Measurements from ENCODE around the gene ANKRD34A. TPM values are rescaled to one million over a fixed set of nuclear protein-coding genes. Genes with fewer than 3 reads are reported as not detected.

The ANKRD34A gene
- total and polyA plus RNA-seq, 2 of the 13 experiments (the other 11 are each of a cell fraction or from before 2014, with no cell fraction given), result 0.05 to 0.07 TPM

GRCh38 chr1:145962157-145963102 lies 1.9 kb downstream of the ANKRD34A start (continued):
- TF ChIP-seq ZNF382 (CRISPR knock-in tag; IDR thresholded peaks at IDR 0.05; ENCODE audit: borderline replicate concordance) (no peak), NKX3-1 (CRISPR knock-in tag; IDR thresholded peaks at IDR 0.05) (no peak), ZNF792 (CRISPR knock-in tag; IDR thresholded peaks at IDR 0.05) (no peak), YY1 (IDR thresholded peaks at IDR 0.05; ENCODE audit: insufficient read depth, insufficient replicate concordance, low read depth, low read length) (no peak), PTBP1 (IDR thresholded peaks at IDR 0.05; ENCODE audit: low read depth, low read length, poor library complexity, severe bottlenecking) (no peak)
- TF ChIP-seq, protein P1, sequence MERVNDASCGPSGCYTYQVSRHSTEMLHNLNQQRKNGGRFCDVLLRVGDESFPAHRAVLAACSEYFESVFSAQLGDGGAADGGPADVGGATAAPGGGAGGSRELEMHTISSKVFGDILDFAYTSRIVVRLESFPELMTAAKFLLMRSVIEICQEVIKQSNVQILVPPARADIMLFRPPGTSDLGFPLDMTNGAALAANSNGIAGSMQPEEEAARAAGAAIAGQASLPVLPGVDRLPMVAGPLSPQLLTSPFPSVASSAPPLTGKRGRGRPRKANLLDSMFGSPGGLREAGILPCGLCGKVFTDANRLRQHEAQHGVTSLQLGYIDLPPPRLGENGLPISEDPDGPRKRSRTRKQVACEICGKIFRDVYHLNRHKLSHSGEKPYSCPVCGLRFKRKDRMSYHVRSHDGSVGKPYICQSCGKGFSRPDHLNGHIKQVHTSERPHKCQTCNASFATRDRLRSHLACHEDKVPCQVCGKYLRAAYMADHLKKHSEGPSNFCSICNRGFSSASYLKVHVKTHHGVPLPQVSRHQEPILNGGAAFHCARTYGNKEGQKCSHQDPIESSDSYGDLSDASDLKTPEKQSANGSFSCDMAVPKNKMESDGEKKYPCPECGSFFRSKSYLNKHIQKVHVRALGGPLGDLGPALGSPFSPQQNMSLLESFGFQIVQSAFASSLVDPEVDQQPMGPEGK (CRISPR knock-in tag; IDR thresholded peaks at IDR 0.05), result 0 out of 2 replicates have a peak, but pooled peaks have one; percentile 6

GRCh38 chr1:145961425-145962156 lies 2.8 kb downstream of the ANKRD34A start:
- Histone ChIP-seq H3K36me3 (replicated peaks in 1 of 2; ENCODE audit: control insufficient read depth in 1 of 2, insufficient read depth in 2 of 2, low read length in 2 of 2) (no peaks in the 10 kb centered on the region), H3K9ac (ENCODE audit: insufficient read depth, low read depth, low read length) (peak overlapping the region; percentile 62), H3K4me3 (replicated peaks in 1 of 3; ENCODE audit: insufficient read depth in 1 of 3, low read depth in 2 of 3, low read length in 3 of 3) (peak overlapping the region; percentile 60 to 91 (median 68)), H3K27ac (ENCODE audit: extremely low read length, insufficient read depth, low read length) (no peak overlapping the region), H3K27me3 (ENCODE audit: control insufficient read depth in 1 of 2, insufficient read depth in 2 of 2, low read length in 2 of 2) (peaks cover 0 to 30% of the 10 kb centered on the region in 2 experiments; a peak in 3 of 5 replicates), H3K4me2 (ENCODE audit: low read depth, low read length) (peak overlapping the region; percentile 99), H3K4me1 (ENCODE audit: insufficient read depth, low read length) (peaks cover 60% of the 10 kb centered on the region), H3K79me2 (ENCODE audit: insufficient read depth, low read length) (peaks cover 8% of the 10 kb centered on the region), H2AFZ (ENCODE audit: low read length) (no peak overlapping the region), H4K20me1 (ENCODE audit: insufficient read depth, low read length) (no peaks in the 10 kb centered on the region), H3K9me3 (ENCODE audit: low read length) (no peaks in the 10 kb centered on the region)
- DNase-seq (ENCODE audit: low spot score), result no peak
- CTCF ChIA-PET (ENCODE audit: low intra/inter-chr PET ratio, low total read pairs), result no interaction called here
- BruUV-seq (replicated peaks), result no TSS peak
- in situ Hi-C loops (cut with HindIII; ENCODE audit: extremely low pct_ligation_motif_present, low pct_unique_long_range_greater_than_20kb), result loop anchor here (5.0 kb wide), 1 partner anchor 34 kb away; the partner anchor contains the start of gene RBM8A
- ATAC-seq, result no peak
- WGBS (ENCODE audit: low lambda C conversion rate), result under 1% methylated on average over 19 of the region's 57 CpGs
- no peak for FAIRE-seq
- intact Hi-C loops (cut with micrococcal nuclease; ENCODE audit: unreplicated experiment), result loop anchor here (5.0 kb wide), 2 partner anchors 46 to 104 kb away; partner anchors contain the start of gene PIAS3
- POLR2A ChIA-PET, result interaction anchor here (0.6 kb wide), 1 partner anchor 36 kb away, joined by 3 read pairs; no protein-coding TSS in a partner anchor
- TF ChIP-seq SIX4 (CRISPR knock-in tag; IDR thresholded peaks at IDR 0.05) (no peak), REXO4 (CRISPR knock-in tag; IDR thresholded peaks at IDR 0.05; ENCODE audit: borderline replicate concordance) (no peak), KLF16 (CRISPR knock-in tag; IDR thresholded peaks at IDR 0.05) (0 out of 4 replicates have a peak, but pooled peaks of 1 of the 2 experiments have one; percentile 13), TRIM24 (CRISPR knock-in tag; IDR thresholded peaks at IDR 0.05) (no peak), ZFX (CRISPR knock-in tag; IDR thresholded peaks at IDR 0.05; ENCODE audit: low read depth) (peak; percentile 36; the same call in 1 of the 2 replicates), ZMYM2 (CRISPR knock-in tag; IDR thresholded peaks at IDR 0.05) (0 out of 2 replicates have a peak, but pooled peaks have one; percentile 29), IRF9 (CRISPR knock-in tag; IDR thresholded peaks at IDR 0.05; ENCODE audit: borderline replicate concordance) (no peak), RAD21 (CRISPR knock-in tag; IDR thresholded peaks at IDR 0.05) (no peak), ZC3H13 (CRISPR knock-in tag; IDR thresholded peaks at IDR 0.05) (no peak), SPEN (CRISPR knock-in tag; IDR thresholded peaks at IDR 0.05; ENCODE audit: low read depth) (no peak), MAFG (CRISPR knock-in tag; IDR thresholded peaks at IDR 0.05) (no peak; the same call in 1 of the 2 replicates), GPN1 (CRISPR knock-in tag; IDR thresholded peaks at IDR 0.05; ENCODE audit: borderline replicate concordance) (no peak)
